Non-pigmented ciliary epithelial cell (primary cell): Measurements from ENCODE around the gene ZSWIM5.
"Not testable (repeated sequence)": the region's sequence is repeated elsewhere in the genome, so short reads cannot be mapped to it uniquely, and the experiment has no call there.

Source experiments
- DNase-seq: peaks from one replicate; pipeline ENCODE4 v3.0.0-alpha.2; 2010; ENCODE audit warnings: low read depth

ZSWIM5 gene

GRCh38 chr1:45002650-45003645, 203.5 kb downstream of the ZSWIM5 start:
- no peak for DNase-seq

DNA sequence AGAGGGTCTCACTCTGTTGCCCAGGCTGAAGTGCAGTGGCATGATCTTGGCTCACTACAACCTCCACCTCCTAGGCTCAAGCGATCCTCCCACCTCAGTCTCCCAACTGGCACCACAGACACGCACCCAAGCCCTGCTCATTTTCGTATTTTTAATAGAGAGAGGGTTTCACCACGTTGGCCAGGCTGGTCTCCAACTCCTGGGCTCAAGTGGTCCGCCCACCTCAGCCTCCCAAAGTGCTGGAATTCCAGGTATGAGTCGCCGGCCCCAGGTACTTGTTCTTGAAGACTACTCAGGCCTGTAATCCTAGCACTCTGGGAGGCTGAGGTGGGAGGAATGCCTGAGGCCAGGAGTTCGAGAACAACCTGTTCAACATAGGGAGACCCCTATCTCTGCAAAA, 204.8 kb downstream of the ZSWIM5 start:
- not testable (repeated sequence) for DNase-seq

DNA sequence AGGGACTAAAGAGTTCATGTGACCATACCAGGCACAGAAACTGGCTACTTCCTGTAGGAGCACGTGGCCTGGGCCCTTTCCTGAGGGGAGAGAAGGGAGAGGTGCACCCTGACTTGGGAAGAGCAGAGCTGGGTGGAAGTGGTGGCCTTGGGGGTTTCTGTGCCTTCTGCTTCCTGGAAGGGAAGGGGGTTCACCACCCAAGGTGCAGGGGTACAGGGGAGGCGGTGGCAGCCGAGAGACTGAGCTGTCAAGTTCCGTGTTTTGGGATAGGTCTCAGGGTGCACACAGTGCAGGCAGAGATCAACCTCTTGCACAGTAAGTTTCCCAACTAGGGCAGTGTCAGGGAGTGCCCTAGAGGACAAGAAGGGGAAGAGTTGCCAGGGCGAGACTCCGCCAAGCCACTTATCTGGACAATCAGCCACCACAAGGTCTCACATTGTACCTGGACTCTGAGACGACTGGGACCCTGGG, 205.4 kb downstream of the ZSWIM5 start:
- DNase-seq, result no peak

- no peak for DNase-seq
Observed at GRCh38 chr1:44999232-44999631, 207.2 kb downstream of the ZSWIM5 start.

DNA sequence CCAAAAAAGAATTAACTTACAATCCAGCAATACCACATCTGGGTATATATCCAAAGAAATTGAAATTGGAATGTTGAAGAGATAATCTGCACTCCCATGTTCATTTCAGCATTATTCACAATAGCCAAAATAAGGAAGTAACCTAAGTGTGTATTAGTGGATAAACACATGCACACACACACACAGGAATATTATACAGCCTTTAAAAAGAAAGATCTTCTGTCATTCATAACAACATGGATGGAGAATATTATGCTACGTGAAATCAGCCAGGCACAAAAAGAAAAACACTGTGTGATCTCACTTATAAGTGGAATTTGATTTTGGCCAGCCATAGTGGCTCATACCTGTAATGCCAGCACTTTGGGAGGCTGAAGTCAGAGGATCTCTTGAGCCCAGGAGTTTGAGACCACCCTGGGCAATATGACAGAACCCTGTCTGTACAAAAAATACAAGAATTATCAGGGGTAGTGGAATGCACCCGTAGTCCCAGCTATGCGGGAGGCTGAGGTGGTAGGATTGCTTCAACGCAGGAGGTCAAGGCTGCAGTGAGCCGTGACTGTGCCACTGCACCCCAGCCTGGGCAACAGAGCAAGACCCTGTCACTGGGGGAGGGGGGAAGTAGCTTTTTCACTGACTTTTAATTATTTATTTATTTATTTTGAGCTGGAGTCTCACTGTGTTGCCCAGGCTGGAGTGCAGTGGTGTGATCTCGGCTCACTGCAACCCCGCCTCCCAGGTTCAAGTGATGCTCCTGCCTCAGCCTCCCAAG, 210.8 kb downstream of the ZSWIM5 start:
- no peak for DNase-seq

- no peak for DNase-seq
Observed at GRCh38 chr1:44994309-44994898, 212.0 kb downstream of the ZSWIM5 start.

DNA sequence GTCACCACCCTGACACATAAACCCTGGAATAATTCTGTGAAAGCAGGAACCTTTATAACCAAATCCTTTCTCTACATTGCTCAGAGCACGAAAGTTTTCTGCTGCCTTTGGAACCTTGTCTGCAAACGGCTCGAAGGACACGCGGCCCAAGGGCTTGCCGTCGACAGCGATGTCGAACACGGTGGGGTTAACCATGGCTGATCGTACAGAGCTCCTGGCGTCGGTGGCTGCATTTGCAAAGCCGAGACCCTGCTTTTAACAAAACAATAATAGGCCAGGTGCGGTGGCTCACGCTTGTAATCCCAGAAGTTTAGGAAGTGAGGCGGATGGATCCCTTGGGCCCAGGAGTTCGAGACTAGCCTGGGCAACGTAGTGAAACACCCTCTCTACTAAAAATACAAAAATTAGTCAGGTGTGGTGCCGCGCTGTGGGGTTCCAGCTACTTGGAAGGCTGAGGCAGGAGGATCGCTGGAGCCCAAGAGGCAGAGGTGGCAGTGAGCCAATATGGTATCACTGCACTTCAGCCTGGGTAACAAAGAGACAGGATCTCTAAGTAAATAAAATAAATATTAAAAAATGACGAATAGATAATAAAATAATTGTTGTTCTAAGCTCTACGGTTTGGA, 217.8 kb downstream of the ZSWIM5 start:
- no peak for DNase-seq

DNA sequence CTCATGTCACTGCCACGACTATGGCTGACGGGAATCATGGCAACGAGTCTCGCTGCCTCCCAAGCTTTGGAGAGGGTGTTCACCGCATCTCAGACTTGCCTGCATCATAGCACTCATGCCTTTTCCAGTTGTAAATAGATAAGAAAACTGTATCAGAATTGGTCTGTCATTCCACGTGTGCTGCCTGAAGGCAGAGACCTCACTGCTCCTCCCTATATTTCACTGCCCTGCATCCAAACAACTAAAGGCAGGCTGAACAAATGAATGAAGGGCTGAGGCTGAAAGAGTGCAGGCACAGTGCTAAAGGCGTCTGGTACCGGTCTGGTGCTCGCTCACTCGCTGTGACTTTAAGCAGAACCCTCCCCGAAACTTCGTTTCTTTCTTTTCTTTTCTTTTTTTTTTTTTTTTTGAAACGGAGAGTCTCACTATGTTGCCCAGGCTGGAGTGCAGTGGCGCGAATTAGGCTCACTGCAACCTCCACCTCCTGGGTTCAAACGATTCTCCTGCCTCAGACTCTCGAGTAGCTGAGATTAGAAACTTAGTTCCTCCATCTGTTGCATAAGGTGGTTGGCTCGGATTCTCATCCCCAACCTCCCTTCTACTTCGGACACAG, 220.6 kb downstream of the ZSWIM5 start:
- no peak for DNase-seq

DNA sequence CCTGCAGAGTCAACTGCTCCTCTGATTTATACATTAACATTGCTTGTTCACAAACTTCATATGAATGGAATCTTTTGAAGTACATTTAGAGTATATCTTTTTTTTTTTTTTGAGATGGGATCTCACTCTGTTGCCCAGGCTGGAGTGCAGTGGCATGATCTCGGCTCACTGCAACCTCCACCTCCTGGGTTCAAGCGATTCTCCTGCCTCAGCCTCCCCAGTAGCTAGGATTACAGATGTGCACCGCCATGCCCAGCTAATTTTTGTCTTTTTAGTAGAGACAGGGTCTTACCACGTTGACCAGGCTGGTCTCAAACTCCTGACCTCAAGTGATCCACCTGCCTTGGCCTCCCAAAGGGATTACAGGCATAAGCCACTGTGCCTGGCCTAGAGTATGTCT, 229.0 kb downstream of the ZSWIM5 start:
- DNase-seq, result not testable (repeated sequence)

DNA sequence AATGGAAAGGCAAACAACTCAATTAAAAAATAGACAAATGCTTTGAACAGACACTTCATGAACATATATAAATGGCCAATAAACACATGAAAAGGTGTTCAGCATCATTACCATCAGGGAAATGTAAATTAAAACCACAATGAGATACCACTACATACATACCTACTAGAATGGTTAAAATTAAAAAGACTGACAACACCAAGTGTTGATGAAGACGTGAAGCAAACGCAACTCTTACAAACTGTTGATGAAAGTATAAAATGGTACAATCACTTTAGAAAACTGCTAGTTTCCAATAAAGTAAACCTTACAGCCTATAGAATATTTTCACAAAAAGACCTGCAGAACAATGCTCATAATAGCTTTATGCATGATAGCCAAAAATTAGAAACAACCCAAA, 230.2 kb downstream of the ZSWIM5 start:
- no peak for DNase-seq

GRCh38 chr1:44973645-44974044, 232.8 kb downstream of the ZSWIM5 start:
- no peak for DNase-seq

- DNase-seq, result peak; percentile 52
Observed at GRCh38 chr1:44970317-44970716, 236.1 kb downstream of the ZSWIM5 start.
